ENCODE results near the gene PSMB7. TPM values are rescaled to one million over a fixed set of nuclear protein-coding genes. Genes with fewer than 3 reads are reported as not detected.

The PSMB7 gene
- total RNA-seq, 2 experiments from 2014 or later, result 155 to 170 TPM

DNA sequence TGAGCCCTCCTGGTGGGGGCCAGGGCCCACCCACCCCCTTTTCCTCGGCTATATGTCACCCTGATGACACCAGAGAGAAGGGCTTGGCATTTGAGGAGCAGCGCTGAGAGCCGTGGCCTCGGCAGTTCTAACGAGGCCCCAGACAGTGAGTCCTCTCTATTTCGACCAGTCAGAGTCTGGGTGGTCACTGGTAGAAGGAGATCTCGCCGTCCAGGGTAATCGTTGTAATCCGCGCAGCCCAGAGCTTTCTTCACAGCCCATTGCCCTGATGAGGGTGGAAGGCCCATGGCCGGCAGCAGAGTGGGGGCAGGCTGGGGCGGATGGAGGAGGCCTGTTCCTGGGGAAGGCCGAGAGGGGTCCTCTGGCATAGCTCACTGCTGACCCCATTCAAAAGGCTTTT lies 70.2 kb downstream of the PSMB7 start:
- Mint-ChIP-seq H3K4me3 (no peak overlapping the region), H3K27ac (no peak overlapping the region), H3K36me3 (ENCODE audit: low read depth) (peaks cover 2% of the 10 kb centered on the region), H3K4me1 (ENCODE audit: low read depth) (no peaks in the 10 kb centered on the region), H3K27me3 (no peaks in the 10 kb centered on the region), H3K9me3 (no peaks in the 10 kb centered on the region)
- ChIA-PET CTCF (no interaction called here), POLR2A (no interaction called here)
- TF ChIP-seq, protein P1, sequence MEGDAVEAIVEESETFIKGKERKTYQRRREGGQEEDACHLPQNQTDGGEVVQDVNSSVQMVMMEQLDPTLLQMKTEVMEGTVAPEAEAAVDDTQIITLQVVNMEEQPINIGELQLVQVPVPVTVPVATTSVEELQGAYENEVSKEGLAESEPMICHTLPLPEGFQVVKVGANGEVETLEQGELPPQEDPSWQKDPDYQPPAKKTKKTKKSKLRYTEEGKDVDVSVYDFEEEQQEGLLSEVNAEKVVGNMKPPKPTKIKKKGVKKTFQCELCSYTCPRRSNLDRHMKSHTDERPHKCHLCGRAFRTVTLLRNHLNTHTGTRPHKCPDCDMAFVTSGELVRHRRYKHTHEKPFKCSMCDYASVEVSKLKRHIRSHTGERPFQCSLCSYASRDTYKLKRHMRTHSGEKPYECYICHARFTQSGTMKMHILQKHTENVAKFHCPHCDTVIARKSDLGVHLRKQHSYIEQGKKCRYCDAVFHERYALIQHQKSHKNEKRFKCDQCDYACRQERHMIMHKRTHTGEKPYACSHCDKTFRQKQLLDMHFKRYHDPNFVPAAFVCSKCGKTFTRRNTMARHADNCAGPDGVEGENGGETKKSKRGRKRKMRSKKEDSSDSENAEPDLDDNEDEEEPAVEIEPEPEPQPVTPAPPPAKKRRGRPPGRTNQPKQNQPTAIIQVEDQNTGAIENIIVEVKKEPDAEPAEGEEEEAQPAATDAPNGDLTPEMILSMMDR (IDR thresholded peaks at IDR 0.05), result no peak
- DNase-seq, result no peak
- intact Hi-C loops (cut with micrococcal nuclease), result no loop called here
- no peak for ATAC-seq

DNA sequence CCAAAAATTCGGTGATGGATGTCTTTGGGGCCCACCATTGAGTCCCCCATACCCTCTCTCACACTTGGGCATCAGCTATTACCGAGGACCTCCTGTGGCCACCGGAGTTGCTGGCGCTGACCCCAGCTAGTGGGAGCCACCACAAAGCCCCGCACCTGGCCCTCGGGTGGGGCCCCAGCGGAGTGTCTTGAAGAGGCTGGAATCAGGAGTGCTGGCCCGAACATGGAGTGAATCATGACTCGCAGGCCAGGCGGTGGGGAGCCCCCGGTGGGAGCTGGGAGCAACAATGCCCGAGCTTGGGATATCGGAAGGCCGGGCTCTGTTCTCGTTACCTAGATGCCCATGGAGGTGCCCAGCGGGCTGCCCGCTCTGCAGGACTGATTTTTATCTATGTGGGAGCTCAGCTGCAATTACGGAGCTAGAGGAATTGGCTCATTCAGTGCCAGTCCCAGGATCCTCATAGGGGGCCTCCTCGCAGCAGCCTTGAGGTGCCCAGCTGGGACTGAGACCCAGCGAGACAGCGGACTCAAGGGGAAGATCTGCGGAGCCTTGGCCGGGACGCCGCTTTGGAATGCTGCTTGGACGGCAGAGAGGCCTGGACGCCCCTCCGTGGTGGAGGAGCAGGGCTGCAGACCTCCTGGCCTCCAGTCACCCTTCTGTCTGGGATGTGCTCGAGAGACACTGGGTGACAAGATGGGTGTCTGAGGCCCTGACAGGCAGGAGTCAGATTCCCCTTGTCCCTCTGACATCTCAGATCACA lies 70.8 kb downstream of the PSMB7 start:
- CTCF ChIA-PET, result no interaction called here
- H3K27ac Mint-ChIP-seq, result no peak overlapping the region
- DNase-seq, result no peak

DNA sequence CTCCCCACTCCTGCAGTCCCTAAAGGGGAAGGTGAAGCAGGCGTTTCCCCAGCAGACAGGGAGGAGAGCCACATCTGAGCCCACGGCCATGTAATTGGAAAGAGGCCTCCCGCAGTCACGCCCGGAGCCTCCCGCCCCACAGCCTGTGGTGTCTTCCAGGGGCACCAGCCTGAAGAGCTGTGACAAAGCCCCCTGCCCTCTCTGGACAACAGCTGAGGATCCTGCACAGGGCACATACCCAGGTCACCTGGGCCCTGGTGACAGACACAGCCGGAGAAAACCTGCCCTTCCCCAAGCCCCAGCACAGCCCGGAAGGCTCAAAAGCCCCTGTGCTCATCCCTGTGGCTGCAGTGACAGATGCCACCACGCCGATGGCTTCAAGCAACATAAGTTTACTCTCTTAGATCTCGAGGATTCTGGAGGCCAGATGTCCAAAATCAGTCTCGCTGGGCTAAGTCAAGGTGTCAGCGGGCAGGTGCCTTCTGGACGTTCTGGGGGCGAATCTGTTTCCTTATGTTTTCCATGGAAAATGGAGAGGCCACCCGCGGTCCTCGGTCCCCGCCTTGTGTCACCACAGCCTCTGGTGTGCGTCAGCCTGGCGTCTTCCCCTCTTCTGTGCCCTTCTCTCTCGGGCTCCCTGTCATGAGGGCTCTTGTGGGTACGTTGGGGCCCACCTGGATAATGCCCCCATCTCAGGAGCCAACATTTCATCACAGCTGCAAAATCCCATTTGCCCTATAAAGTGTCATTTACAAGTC lies 71.5 kb downstream of the PSMB7 start:
- peaks cover 2% of the 10 kb centered on the region for H3K36me3 Mint-ChIP-seq (ENCODE audit: low read depth)
- ChIA-PET POLR2A (no interaction called here), CTCF (no interaction called here)
- TF ChIP-seq, protein P1 (IDR thresholded peaks at IDR 0.05), result no peak
- no peaks in the 10 kb centered on the region for H3K4me1 Mint-ChIP-seq (ENCODE audit: low read depth)
- no peak overlapping the region for H3K27ac Mint-ChIP-seq
- DNase-seq (no peak), ATAC-seq (no peak)
- intact Hi-C loops (cut with micrococcal nuclease), result no loop called here
- H3K27me3 Mint-ChIP-seq, result no peaks in the 10 kb centered on the region
- no peak overlapping the region for H3K4me3 Mint-ChIP-seq
- no peaks in the 10 kb centered on the region for H3K9me3 Mint-ChIP-seq

More for the DNA sequence above, 70.8 kb downstream of the PSMB7 start:
- intact Hi-C loops (cut with micrococcal nuclease), result no loop called here
- Mint-ChIP-seq H3K27me3 (no peaks in the 10 kb centered on the region), H3K9me3 (no peaks in the 10 kb centered on the region), H3K4me1 (ENCODE audit: low read depth) (no peaks in the 10 kb centered on the region), H3K36me3 (ENCODE audit: low read depth) (peaks cover 2% of the 10 kb centered on the region), H3K4me3 (no peak overlapping the region)
- POLR2A ChIA-PET, result no interaction called here
- ATAC-seq, result no peak
- TF ChIP-seq, protein P1 (IDR thresholded peaks at IDR 0.05), result no peak

DNA sequence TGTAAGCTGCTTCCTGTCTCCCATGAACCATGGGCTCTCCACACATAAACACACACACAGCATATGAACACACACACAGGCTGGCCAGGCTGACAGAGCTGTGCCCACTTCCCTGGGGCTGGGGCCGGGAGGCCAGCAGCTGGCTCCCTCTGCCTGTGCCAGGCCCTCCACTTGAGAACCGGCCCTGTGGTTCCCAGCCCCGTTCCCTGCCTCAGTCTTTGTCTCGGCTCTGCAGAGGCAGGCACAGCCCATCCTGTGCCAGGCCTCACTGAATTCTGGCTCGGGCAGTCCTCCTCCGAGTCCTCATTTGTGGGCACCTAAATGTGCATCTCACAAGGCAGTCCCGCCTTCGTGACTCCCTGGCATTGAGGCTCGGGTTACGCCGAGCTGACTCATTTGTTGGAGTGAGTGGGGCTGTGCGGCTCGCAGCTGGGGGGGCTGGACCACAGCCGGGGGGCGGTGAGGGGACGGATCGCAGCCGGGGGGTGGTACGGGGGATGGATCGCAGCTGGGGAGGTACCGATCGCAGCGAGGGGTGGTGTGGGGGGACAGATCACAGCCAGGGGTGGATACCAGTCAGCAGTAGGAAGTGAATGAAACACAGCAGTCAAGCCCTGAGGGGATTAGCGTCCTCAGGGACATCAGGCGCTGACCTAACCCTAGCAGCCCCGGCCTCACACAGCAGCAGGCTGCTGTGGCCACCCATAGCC lies 72.3 kb downstream of the PSMB7 start:
- Mint-ChIP-seq H3K27me3 (no peaks in the 10 kb centered on the region), H3K27ac (no peak overlapping the region), H3K4me3 (no peak overlapping the region), H3K4me1 (ENCODE audit: low read depth) (no peaks in the 10 kb centered on the region), H3K36me3 (ENCODE audit: low read depth) (peaks cover 2% of the 10 kb centered on the region), H3K9me3 (peaks cover 5% of the 10 kb centered on the region)
- intact Hi-C loops (cut with micrococcal nuclease), result no loop called here
- ChIA-PET POLR2A (no interaction called here), CTCF (no interaction called here)
- ATAC-seq (no peak), DNase-seq (no peak)
- TF ChIP-seq, protein P1 (IDR thresholded peaks at IDR 0.05), result no peak

DNA sequence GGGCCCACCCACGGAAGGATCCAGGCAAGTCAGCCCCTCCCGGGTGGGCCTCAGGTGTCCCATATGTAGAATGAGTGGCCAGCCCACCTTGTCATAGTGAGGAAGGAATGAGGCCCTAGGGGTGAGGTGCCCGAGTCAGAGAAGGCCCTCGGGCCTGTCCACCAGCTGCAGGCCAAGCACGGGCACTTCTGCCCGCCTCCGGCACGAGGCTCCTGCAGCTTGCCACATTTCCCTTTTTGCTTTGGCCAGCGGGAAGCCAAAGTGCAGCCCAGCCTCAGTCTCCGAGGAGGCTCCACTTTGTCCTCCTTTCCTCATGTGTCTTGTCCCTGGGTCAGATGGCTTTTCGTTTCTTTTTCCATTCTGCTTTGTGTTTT lies 72.9 kb downstream of the PSMB7 start:
- peaks cover 2% of the 10 kb centered on the region for H3K36me3 Mint-ChIP-seq (ENCODE audit: low read depth)
- ChIA-PET POLR2A (no interaction called here), CTCF (no interaction called here)
- DNase-seq, result no peak
- ATAC-seq, result no peak
- H3K4me3 Mint-ChIP-seq, result no peak overlapping the region
- peaks cover 5% of the 10 kb centered on the region for H3K9me3 Mint-ChIP-seq
- no peaks in the 10 kb centered on the region for H3K4me1 Mint-ChIP-seq (ENCODE audit: low read depth)
- H3K27ac Mint-ChIP-seq, result no peak overlapping the region
- intact Hi-C loops (cut with micrococcal nuclease), result no loop called here
- TF ChIP-seq, protein P1 (IDR thresholded peaks at IDR 0.05), result no peak
- no peaks in the 10 kb centered on the region for H3K27me3 Mint-ChIP-seq
